IPS-20b (cell line): ENCODE data around the gene DENND1A.

Source experiments
- H3K27ac ChIP-seq: one replicate; pipeline ENCODE4 v1.5.1; 2013; ENCODE audit warnings: low read length
- H3K27me3 ChIP-seq: 2 replicates; pipeline ENCODE4 v1.6.1; 2013; ENCODE audit warnings: mild to moderate bottlenecking, low read length, inconsistent platforms; ENCODE audit not compliant: insufficient read depth
- H3K36me3 ChIP-seq: 2 replicates; pipeline ENCODE4 v1.6.1; 2013; ENCODE audit warnings: low read depth, mild to moderate bottlenecking, inconsistent platforms, low read length, moderate library complexity; ENCODE audit not compliant: insufficient read depth
- H3K4me1 ChIP-seq: 2 replicates; pipeline ENCODE4 v1.6.1; 2013; ENCODE audit warnings: mild to moderate bottlenecking, control low read depth, inconsistent platforms, low read length, moderate library complexity; ENCODE audit not compliant: insufficient read depth
- H3K4me3 ChIP-seq: 2 replicates; pipeline ENCODE4 v1.5.1; 2013; ENCODE audit warnings: mild to moderate bottlenecking, low read length, inconsistent platforms
- H3K9ac ChIP-seq: 2 replicates; pipeline ENCODE4 v1.6.1; 2013; ENCODE audit warnings: low read depth, mild to moderate bottlenecking, inconsistent platforms, low read length, moderate library complexity
- H3K9me3 ChIP-seq: 2 replicates; pipeline ENCODE4 v1.6.1; 2013; ENCODE audit warnings: mild to moderate bottlenecking, low read depth, low read length, inconsistent platforms; ENCODE audit not compliant: insufficient read depth

DENND1A gene

GRCh38 chr9:123713282-123713681, 216.6 kb downstream of the DENND1A start:
- H3K9me3 ChIP-seq = no peaks in the 10 kb centered on the region
- no peak overlapping the region for H3K27ac ChIP-seq
- peaks cover 2% of the 10 kb centered on the region; the same call in 1 of the 2 replicates for H3K4me1 ChIP-seq
- H3K9ac ChIP-seq = no peak overlapping the region
- H3K36me3 ChIP-seq = no peaks in the 10 kb centered on the region
- H3K27me3 ChIP-seq = no peaks in the 10 kb centered on the region
- H3K4me3 ChIP-seq = no peak overlapping the region

- H3K36me3 ChIP-seq = no peaks in the 10 kb centered on the region
- H3K27me3 ChIP-seq = no peaks in the 10 kb centered on the region
- no peak overlapping the region for H3K27ac ChIP-seq
- H3K4me3 ChIP-seq = no peak overlapping the region
- no peaks in the 10 kb centered on the region for H3K9me3 ChIP-seq
- H3K4me1 ChIP-seq = peaks cover 2% of the 10 kb centered on the region; the same call in 1 of the 2 replicates
- no peak overlapping the region for H3K9ac ChIP-seq
Measured at GRCh38 chr9:123712399-123712798, 217.5 kb downstream of the DENND1A start.

DNA sequence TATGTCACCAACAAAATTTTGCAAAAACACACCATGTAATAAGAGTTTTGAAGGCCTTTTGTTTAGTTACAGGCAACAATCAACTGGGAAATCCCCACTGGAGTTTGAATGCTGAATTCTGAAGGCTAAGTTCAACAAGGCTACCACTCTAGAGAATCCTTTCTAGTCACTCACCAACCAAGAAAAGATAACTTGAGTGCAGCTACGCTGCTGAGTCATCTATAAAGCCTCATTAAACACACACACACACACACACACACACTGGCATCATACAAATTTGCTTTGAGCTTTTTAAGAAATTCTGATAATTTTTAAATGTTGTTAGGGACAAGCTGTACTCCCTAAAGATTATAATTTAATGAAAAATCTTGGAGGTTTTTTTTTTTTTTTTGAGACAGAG, 219.6 kb downstream of the DENND1A start:
- Histone ChIP-seq H3K36me3 (no peaks in the 10 kb centered on the region), H3K9ac (no peak overlapping the region), H3K27me3 (no peaks in the 10 kb centered on the region), H3K4me3 (no peak overlapping the region), H3K27ac (no peak overlapping the region), H3K9me3 (no peaks in the 10 kb centered on the region), H3K4me1 (peaks cover 2% of the 10 kb centered on the region; the same call in 1 of the 2 replicates)

- Histone ChIP-seq H3K36me3 (no peaks in the 10 kb centered on the region), H3K27ac (no peak overlapping the region), H3K9me3 (peaks cover 8% of the 10 kb centered on the region; the same call in 1 of the 2 replicates), H3K4me3 (no peak overlapping the region), H3K9ac (no peak overlapping the region), H3K27me3 (no peaks in the 10 kb centered on the region), H3K4me1 (peaks cover 5% of the 10 kb centered on the region; the same call in 1 of the 2 replicates)
Measured at GRCh38 chr9:123702483-123702882, 227.4 kb downstream of the DENND1A start.

DNA sequence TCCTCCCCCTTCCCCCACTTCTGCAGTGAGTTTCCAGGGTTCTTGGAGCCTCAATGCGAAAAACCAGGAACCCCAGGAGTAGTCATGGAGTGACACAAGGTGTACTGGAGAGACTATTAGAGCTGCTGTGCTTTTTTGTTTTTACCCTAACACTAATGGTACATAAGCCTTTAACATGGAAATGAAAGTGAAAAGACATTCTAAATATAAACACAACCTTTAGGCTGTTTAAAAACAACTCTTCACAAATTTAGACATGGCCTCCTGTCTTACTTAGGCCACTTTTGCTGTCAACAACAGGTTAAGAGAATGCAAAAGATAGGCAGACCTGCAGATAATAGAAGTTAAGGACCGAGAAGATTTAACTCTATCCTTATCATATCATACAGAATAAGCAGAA, 232.2 kb downstream of the DENND1A start:
- Histone ChIP-seq H3K9me3 (peaks cover 2% of the 10 kb centered on the region; the same call in 1 of the 2 replicates), H3K4me3 (no peak overlapping the region), H3K4me1 (peaks cover 5% of the 10 kb centered on the region; the same call in 1 of the 2 replicates), H3K27me3 (no peaks in the 10 kb centered on the region), H3K36me3 (no peaks in the 10 kb centered on the region), H3K27ac (no peak overlapping the region), H3K9ac (no peak overlapping the region)

GRCh38 chr9:123696476-123696875, 233.4 kb downstream of the DENND1A start:
- H3K36me3 ChIP-seq = no peaks in the 10 kb centered on the region

DNA sequence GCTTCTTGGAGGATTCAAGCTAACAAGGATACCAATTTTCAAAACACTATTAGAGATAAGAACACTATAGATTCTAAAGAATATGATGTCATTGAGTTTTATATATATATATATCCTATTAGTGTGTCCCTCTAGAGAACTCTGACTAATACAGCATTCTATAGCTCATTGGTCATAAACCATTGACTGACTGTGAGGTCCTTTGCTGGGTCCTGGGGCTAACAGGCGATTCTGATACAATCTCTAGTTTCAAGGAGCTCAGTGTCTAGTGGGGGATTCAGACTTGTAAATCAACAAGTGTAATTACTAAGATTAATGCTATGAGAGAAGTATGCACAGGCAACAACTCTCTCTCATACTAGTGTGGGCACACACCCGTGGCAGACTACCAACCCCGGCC, 234.5 kb downstream of the DENND1A start:
- H3K27ac ChIP-seq = no peak overlapping the region
- peaks cover 5% of the 10 kb centered on the region; the same call in 1 of the 2 replicates for H3K4me1 ChIP-seq
- H3K27me3 ChIP-seq = no peaks in the 10 kb centered on the region
- H3K9me3 ChIP-seq = no peaks in the 10 kb centered on the region
- no peak overlapping the region for H3K4me3 ChIP-seq
- no peak overlapping the region for H3K9ac ChIP-seq
- H3K36me3 ChIP-seq = no peaks in the 10 kb centered on the region

More at GRCh38 chr9:123696476-123696875, 233.4 kb downstream of the DENND1A start:
- H3K4me3 ChIP-seq = no peak overlapping the region
- H3K27me3 ChIP-seq = no peaks in the 10 kb centered on the region
- H3K4me1 ChIP-seq = peaks cover 5% of the 10 kb centered on the region; the same call in 1 of the 2 replicates
- no peak overlapping the region for H3K27ac ChIP-seq
- H3K9me3 ChIP-seq = no peaks in the 10 kb centered on the region
- no peak overlapping the region for H3K9ac ChIP-seq

- Histone ChIP-seq H3K4me3 (no peak overlapping the region), H3K9ac (no peak overlapping the region), H3K4me1 (no peaks in the 10 kb centered on the region), H3K27me3 (no peaks in the 10 kb centered on the region), H3K27ac (no peak overlapping the region), H3K36me3 (no peaks in the 10 kb centered on the region), H3K9me3 (no peaks in the 10 kb centered on the region)
Measured at GRCh38 chr9:123691765-123692303, 238.1 kb downstream of the DENND1A start.

- no peak overlapping the region for H3K4me3 ChIP-seq
- no peaks in the 10 kb centered on the region for H3K27me3 ChIP-seq
- H3K4me1 ChIP-seq = no peaks in the 10 kb centered on the region
- H3K27ac ChIP-seq = no peak overlapping the region
- no peaks in the 10 kb centered on the region for H3K9me3 ChIP-seq
- no peaks in the 10 kb centered on the region for H3K36me3 ChIP-seq
- no peak overlapping the region for H3K9ac ChIP-seq
Measured at GRCh38 chr9:123689701-123690428, 240.1 kb downstream of the DENND1A start.

GRCh38 chr9:123687246-123687751, 242.6 kb downstream of the DENND1A start:
- Histone ChIP-seq H3K27ac (no peak overlapping the region), H3K4me3 (no peak overlapping the region), H3K9me3 (no peaks in the 10 kb centered on the region), H3K4me1 (no peaks in the 10 kb centered on the region), H3K9ac (no peak overlapping the region), H3K36me3 (no peaks in the 10 kb centered on the region), H3K27me3 (no peaks in the 10 kb centered on the region)

- H3K27me3 ChIP-seq = no peaks in the 10 kb centered on the region
- no peak overlapping the region for H3K9ac ChIP-seq
- no peak overlapping the region for H3K4me3 ChIP-seq
- H3K4me1 ChIP-seq = no peaks in the 10 kb centered on the region
- H3K9me3 ChIP-seq = no peaks in the 10 kb centered on the region
- H3K27ac ChIP-seq = no peak overlapping the region
- H3K36me3 ChIP-seq = no peaks in the 10 kb centered on the region
Measured at GRCh38 chr9:123686829-123687192, 243.1 kb downstream of the DENND1A start.
